22Rv1 (cell line): Measurements from ENCODE around the gene FGFR2.

Experiments used
- CTCF ChIP-seq: fragments of 450-650 bp; IDR thresholded peaks from 2 replicates; pipeline ENCODE4 v1.5.1; 2017; ENCODE audit warnings: mild to moderate bottlenecking
- ZFX ChIP-seq: fragments of 450-650 bp; IDR thresholded peaks from 2 replicates; pipeline ENCODE4 v1.6.1; 2017; ENCODE audit warnings: antibody characterized with exemption, borderline replicate concordance

- no peak for TF ChIP-seq CTCF
- TF ChIP-seq ZFX, result no peak
These were observed 53.9 kb downstream of the FGFR2 start for GRCh38 chr10:121544301-121544869.
